OCI-LY7 (cell line): ENCODE data around the gene HS3ST2. TPM values are rescaled to one million over a fixed set of nuclear protein-coding genes. Genes with fewer than 3 reads are reported as not detected.

ENCODE experiments used
- BruUV-seq: library from RNA; stranded (reverse); fragments of 400-500 nt; replicated peaks from 2 replicates; lab custom pipeline; 2021; lab: Mats Ljungman, UMichigan
- CTCF ChIA-PET: fragments of 300-600 bp; sonication (Branson Sonifier 250); formaldehyde crosslinking; loops from one replicate; lab custom pipeline; 2022; ENCODE audit warnings: antibody characterized with exemption; ENCODE audit not compliant: unreplicated experiment; lab: Charles Lee
- POLR2A ChIA-PET: fragments of 300-600 bp; sonication (Branson Sonifier 250); formaldehyde crosslinking; loops from one replicate; lab custom pipeline; 2022; ENCODE audit warnings: antibody characterized with exemption; lab: Charles Lee
- DNase-seq: peaks from one replicate; pipeline ENCODE4 v3.0.0-alpha.2; 2015; ENCODE audit warnings: low spot score
- H2AFZ ChIP-seq: fragments of 200-600 bp; sonication (generic), shearing (Covaris generic); 2 replicates; pipeline ENCODE4 v1.6.1; 2014; ENCODE audit warnings: mild to moderate bottlenecking, antibody characterized with exemption, low read length, moderate library complexity
- H3K27ac ChIP-seq: fragments of 200-600 bp; sonication (generic); 2 replicates; pipeline ENCODE4 v1.5.1; 2014; ENCODE audit warnings: mixed run types, low read depth, mild to moderate bottlenecking, moderate library complexity, low read length, inconsistent platforms; ENCODE audit not compliant: poor library complexity, severe bottlenecking
- H3K36me3 ChIP-seq: fragments of 200-600 bp; sonication (generic); 2 replicates; pipeline ENCODE4 v1.6.1; 2014; ENCODE audit warnings: mild to moderate bottlenecking, antibody characterized with exemption, low read length, moderate library complexity, mixed read lengths; ENCODE audit not compliant: insufficient read depth
- H3K4me1 ChIP-seq: fragments of 200-600 bp; sonication (generic); 2 replicates; pipeline ENCODE4 v1.5.1; 2014; ENCODE audit warnings: mild to moderate bottlenecking, low read length; ENCODE audit not compliant: insufficient read depth, poor library complexity, severe bottlenecking
- H3K4me2 ChIP-seq: fragments of 200-600 bp; sonication (generic); 2 replicates; pipeline ENCODE4 v1.6.1; 2014; ENCODE audit warnings: mild to moderate bottlenecking, low read length
- H3K4me3 ChIP-seq: fragments of 200-600 bp; sonication (generic); 2 replicates; pipeline ENCODE4 v1.5.1; 2014; ENCODE audit warnings: mild to moderate bottlenecking, low read depth, low read length; ENCODE audit not compliant: poor library complexity, severe bottlenecking
- H3K79me2 ChIP-seq: fragments of 200-600 bp; sonication (generic); 2 replicates; pipeline ENCODE4 v1.6.1; 2016; ENCODE audit warnings: low read depth, mild to moderate bottlenecking, low read length, moderate library complexity, mixed read lengths; ENCODE audit not compliant: insufficient read depth
- H3K9me2 ChIP-seq: fragments of 200-600 bp; sonication (generic); 2 replicates; pipeline ENCODE4 v1.6.1; 2016; ENCODE audit warnings: mild to moderate bottlenecking, low read length, mixed read lengths; ENCODE audit not compliant: insufficient read depth
- H3K9me3 ChIP-seq: fragments of 200-600 bp; sonication (generic); 2 replicates; pipeline ENCODE4 v1.6.1; 2014; ENCODE audit warnings: mild to moderate bottlenecking, mixed run types, low read length, mixed read lengths
- H4K20me1 ChIP-seq: fragments of 200-600 bp; sonication (generic); 2 replicates; pipeline ENCODE4 v1.6.1; 2014; ENCODE audit warnings: mild to moderate bottlenecking, antibody characterized with exemption, low read length, moderate library complexity, mixed read lengths; ENCODE audit not compliant: insufficient read depth
- EZH2phosphoT487 ChIP-seq: fragments of 200-600 bp; sonication (generic); IDR thresholded peaks from 2 replicates; pipeline ENCODE4 v1.6.1; 2018; ENCODE audit warnings: low read depth, borderline replicate concordance, mild to moderate bottlenecking, mixed run types, antibody characterized with exemption, low read length, moderate library complexity, mixed read lengths
- intact Hi-C: fragments of 100-400 bp; cut with micrococcal nuclease; formaldehyde crosslinking; loops from one replicate; pipeline ENCODE4 v1.10.0; 2022; ENCODE audit not compliant: unreplicated experiment
- total RNA-seq, 2 experiments: library from RNA; depleted of rRNA in 1 of 2; stranded (reverse); fragments of >200 nt in 1 of 2; shearing (Covaris generic) in 1 of 2; gene quantifications; 2 replicates each; pipeline ENCODE4 v1.2.3, GENCODE V29; 2014 to 2022
- TF ChIP-seq, protein P1 (sequence below): fragments of 200-600 bp; sonication (generic); conservative IDR thresholded peaks from 2 replicates; pipeline ENCODE4 v1.5.1; 2014; ENCODE audit warnings: mild to moderate bottlenecking, antibody characterized with exemption, low read length, moderate library complexity, mixed read lengths

The HS3ST2 gene
- total RNA-seq, 2 experiments from 2014 or later: not detected

GRCh38 chr16:22775220-22775922 is 38.6 kb upstream of the HS3ST2 start:
- Histone ChIP-seq H3K27ac (no peak overlapping the region), H3K4me2 (no peak overlapping the region), H4K20me1 (no peaks in the 10 kb centered on the region), H3K4me3 (no peak overlapping the region), H3K36me3 (no peaks in the 10 kb centered on the region), H3K4me1 (no peaks in the 10 kb centered on the region), H3K79me2 (no peaks in the 10 kb centered on the region), H3K9me2 (no peaks in the 10 kb centered on the region), H2AFZ (no peak overlapping the region), H3K9me3 (no peaks in the 10 kb centered on the region)
- no peak for DNase-seq
- intact Hi-C loops: no loop called here
- no TSS peak for BruUV-seq
- TF ChIP-seq, protein P1, sequence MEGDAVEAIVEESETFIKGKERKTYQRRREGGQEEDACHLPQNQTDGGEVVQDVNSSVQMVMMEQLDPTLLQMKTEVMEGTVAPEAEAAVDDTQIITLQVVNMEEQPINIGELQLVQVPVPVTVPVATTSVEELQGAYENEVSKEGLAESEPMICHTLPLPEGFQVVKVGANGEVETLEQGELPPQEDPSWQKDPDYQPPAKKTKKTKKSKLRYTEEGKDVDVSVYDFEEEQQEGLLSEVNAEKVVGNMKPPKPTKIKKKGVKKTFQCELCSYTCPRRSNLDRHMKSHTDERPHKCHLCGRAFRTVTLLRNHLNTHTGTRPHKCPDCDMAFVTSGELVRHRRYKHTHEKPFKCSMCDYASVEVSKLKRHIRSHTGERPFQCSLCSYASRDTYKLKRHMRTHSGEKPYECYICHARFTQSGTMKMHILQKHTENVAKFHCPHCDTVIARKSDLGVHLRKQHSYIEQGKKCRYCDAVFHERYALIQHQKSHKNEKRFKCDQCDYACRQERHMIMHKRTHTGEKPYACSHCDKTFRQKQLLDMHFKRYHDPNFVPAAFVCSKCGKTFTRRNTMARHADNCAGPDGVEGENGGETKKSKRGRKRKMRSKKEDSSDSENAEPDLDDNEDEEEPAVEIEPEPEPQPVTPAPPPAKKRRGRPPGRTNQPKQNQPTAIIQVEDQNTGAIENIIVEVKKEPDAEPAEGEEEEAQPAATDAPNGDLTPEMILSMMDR: no peak
- TF ChIP-seq EZH2phosphoT487: no peak
- POLR2A ChIA-PET: no interaction called here
- CTCF ChIA-PET: no interaction called here

- no peak overlapping the region for H3K27ac ChIP-seq
- no peaks in the 10 kb centered on the region for H3K9me2 ChIP-seq
- H3K9me3 ChIP-seq: no peaks in the 10 kb centered on the region
- no TSS peak for BruUV-seq
- TF ChIP-seq EZH2phosphoT487: no peak
- TF ChIP-seq, protein P1: no peak
- intact Hi-C loops: no loop called here
- ChIA-PET CTCF (no interaction called here), POLR2A (no interaction called here)
- no peak overlapping the region for H3K4me3 ChIP-seq
- H2AFZ ChIP-seq: no peak overlapping the region
- no peaks in the 10 kb centered on the region for H3K36me3 ChIP-seq
- H4K20me1 ChIP-seq: no peaks in the 10 kb centered on the region
- H3K79me2 ChIP-seq: no peaks in the 10 kb centered on the region
- DNase-seq: no peak
- no peak overlapping the region for H3K4me2 ChIP-seq
- H3K4me1 ChIP-seq: no peaks in the 10 kb centered on the region
These were observed 32.5 kb upstream of the HS3ST2 start for GRCh38 chr16:22781480-22781879.

GRCh38 chr16:22782314-22782713 is 31.6 kb upstream of the HS3ST2 start:
- TF ChIP-seq, protein P1: no peak
- no peak for TF ChIP-seq EZH2phosphoT487
- intact Hi-C loops: no loop called here
- DNase-seq: no peak
- no peaks in the 10 kb centered on the region for H3K9me2 ChIP-seq
- H3K79me2 ChIP-seq: no peaks in the 10 kb centered on the region
- no peaks in the 10 kb centered on the region for H3K36me3 ChIP-seq
- ChIA-PET CTCF (no interaction called here), POLR2A (no interaction called here)
- no peak overlapping the region for H3K4me2 ChIP-seq
- no peaks in the 10 kb centered on the region for H3K4me1 ChIP-seq
- no peak overlapping the region for H2AFZ ChIP-seq
- H3K4me3 ChIP-seq: no peak overlapping the region
- no peaks in the 10 kb centered on the region for H4K20me1 ChIP-seq
- BruUV-seq: no TSS peak
- no peak overlapping the region for H3K27ac ChIP-seq
- no peaks in the 10 kb centered on the region for H3K9me3 ChIP-seq
